ENCODE measurements around the gene TMEM272. TPM values are rescaled to one million over a fixed set of nuclear protein-coding genes. Genes with fewer than 3 reads are reported as not detected.

The TMEM272 gene
- total RNA-seq, 4 donors from 2014 or later, result not detected

DNA sequence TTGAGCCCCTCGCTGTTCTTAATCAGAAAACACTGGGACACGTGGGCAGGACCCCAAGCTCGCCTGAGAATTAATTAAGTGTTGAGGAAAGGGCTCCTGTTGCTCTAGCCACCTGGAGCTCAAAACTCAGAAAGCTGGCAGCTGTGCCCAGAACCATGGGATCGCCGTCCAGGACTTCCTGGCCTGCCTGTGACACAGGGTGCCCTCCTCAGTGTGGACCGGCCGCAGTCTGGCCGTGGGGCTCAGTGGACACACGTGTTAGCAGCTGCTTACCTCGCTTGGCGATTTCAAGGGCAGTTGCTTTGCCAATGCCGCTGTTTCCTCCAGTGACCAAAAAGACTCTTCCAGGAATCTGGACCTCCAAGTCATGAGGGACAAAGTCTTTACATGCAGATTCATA, 45.7 kb downstream of the TMEM272 start:
- Histone ChIP-seq H3K27ac (replicated peaks in 1 of 4) (no peak overlapping the region), H3K36me3 (peaks cover 0 to 46% (median 13%) of the 10 kb centered on the region in 4 donors), H3K27me3 (no peaks in the 10 kb centered on the region), H3K4me1 (peaks cover 30 to 38% (median 37%) of the 10 kb centered on the region in 4 donors), H3K9me3 (no peaks in the 10 kb centered on the region), H3K4me3 (no peak overlapping the region)
- intact Hi-C loops (cut with DNase I), result loop anchor here (5.0 kb wide), 1 partner anchor 212 kb away; no protein-coding TSS in a partner anchor
- 93% methylated on average over 6 of the region's 12 CpGs for WGBS
- TF ChIP-seq POLR2AphosphoS5 (IDR thresholded peaks at IDR 0.05) (no peak), POLR2A (IDR thresholded peaks at IDR 0.05; ENCODE audit: low read depth) (no peak), EP300 (IDR thresholded peaks at IDR 0.05) (no peak)
- TF ChIP-seq, protein P1, sequence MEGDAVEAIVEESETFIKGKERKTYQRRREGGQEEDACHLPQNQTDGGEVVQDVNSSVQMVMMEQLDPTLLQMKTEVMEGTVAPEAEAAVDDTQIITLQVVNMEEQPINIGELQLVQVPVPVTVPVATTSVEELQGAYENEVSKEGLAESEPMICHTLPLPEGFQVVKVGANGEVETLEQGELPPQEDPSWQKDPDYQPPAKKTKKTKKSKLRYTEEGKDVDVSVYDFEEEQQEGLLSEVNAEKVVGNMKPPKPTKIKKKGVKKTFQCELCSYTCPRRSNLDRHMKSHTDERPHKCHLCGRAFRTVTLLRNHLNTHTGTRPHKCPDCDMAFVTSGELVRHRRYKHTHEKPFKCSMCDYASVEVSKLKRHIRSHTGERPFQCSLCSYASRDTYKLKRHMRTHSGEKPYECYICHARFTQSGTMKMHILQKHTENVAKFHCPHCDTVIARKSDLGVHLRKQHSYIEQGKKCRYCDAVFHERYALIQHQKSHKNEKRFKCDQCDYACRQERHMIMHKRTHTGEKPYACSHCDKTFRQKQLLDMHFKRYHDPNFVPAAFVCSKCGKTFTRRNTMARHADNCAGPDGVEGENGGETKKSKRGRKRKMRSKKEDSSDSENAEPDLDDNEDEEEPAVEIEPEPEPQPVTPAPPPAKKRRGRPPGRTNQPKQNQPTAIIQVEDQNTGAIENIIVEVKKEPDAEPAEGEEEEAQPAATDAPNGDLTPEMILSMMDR (IDR thresholded peaks at IDR 0.05), result no peak
- no peak for DNase-seq (ENCODE audit: extremely low spot score)

DNA sequence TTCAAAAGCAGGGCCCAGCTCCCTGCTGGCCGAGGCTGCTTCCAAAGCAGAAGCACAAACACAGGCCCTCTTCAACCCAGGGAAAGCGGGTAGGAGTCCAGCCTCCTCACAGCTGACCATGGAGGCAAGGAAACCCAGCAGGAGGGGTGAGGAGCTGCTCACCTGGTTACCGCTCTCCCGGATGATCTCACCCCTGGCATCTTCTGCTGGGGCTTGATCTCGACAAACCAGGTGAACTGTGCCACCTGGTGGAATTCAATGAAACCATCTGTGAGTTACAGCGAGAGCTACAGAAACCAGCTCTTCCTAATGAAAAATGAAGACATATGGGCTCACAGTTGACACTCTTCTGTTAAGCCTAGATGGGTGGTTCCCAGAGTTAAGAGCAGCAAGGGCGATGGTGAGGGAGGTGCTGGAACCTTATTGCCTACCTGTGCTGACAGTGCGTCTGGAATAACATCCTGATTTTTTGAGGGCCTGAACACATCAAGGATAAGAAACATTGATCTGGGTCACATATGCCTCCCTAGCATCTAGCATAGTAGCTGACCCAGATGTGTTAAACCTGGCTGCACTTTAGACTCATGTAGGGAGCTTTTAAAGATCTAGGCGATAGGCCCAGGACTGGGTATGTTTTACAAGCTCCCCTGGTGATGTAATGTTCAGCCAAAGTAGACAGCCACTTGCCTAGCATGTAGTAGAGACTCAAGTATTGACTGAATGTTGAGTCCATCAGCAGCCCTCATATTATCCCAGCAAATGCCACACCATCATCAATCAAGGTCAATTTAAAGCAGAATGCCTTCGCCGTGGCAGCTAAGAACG, 47.1 kb downstream of the TMEM272 start:
- WGBS, result 71% methylated on average over 12 of the region's 12 CpGs
- TF ChIP-seq POLR2A (IDR thresholded peaks at IDR 0.05; ENCODE audit: low read depth) (no peak), EP300 (IDR thresholded peaks at IDR 0.05) (no peak), POLR2AphosphoS5 (IDR thresholded peaks at IDR 0.05) (no peak)
- TF ChIP-seq, protein P1 (IDR thresholded peaks at IDR 0.05), result peak in 2 of 3 experiments; percentile 23 to 34
- H3K36me3 ChIP-seq, result peaks cover 0 to 46% (median 13%) of the 10 kb centered on the region in 4 donors
- intact Hi-C loops (cut with DNase I), result loop anchor here (5.0 kb wide), 1 partner anchor 211 kb away; no protein-coding TSS in a partner anchor
- no peak overlapping the region for H3K4me3 ChIP-seq
- no peaks in the 10 kb centered on the region for H3K27me3 ChIP-seq
- DNase-seq (ENCODE audit: extremely low spot score), result no peak
- no peak overlapping the region for H3K27ac ChIP-seq (replicated peaks in 1 of 4)
- H3K9me3 ChIP-seq, result no peaks in the 10 kb centered on the region
- H3K4me1 ChIP-seq, result peaks cover 25 to 43% (median 38%) of the 10 kb centered on the region in 4 donors

DNA sequence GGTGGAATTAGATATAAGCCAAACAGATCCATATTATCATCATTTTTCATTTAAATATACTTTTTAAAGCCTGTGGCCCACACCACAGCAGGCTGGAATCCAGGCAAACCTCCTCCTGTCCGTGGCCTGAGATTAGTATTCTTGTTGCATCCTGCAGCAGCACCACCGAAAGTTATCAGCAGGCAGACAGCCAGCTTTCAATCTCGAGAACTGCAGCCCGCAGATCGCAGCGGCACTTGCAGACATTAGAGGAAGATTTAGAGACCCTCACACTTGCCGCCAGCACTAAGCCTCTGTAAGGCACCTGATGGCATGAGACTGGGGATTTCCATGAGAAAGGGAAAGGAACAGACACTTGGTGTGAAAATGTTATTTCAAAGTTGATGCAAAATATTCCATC, 48.4 kb downstream of the TMEM272 start:
- H3K27ac ChIP-seq (replicated peaks in 1 of 4), result no peak overlapping the region
- H3K36me3 ChIP-seq, result peaks cover 0 to 46% (median 13%) of the 10 kb centered on the region in 4 donors
- H3K27me3 ChIP-seq, result no peaks in the 10 kb centered on the region
- intact Hi-C loops (cut with DNase I), result loop anchor here (5.0 kb wide), 1 partner anchor 209 kb away; no protein-coding TSS in a partner anchor
- WGBS, result 94% methylated on average over 7 of the region's 7 CpGs
- no peak for DNase-seq (ENCODE audit: extremely low spot score)
- peaks cover 12 to 29% (median 25%) of the 10 kb centered on the region in 4 donors for H3K4me1 ChIP-seq
- no peak overlapping the region for H3K4me3 ChIP-seq
- TF ChIP-seq EP300 (IDR thresholded peaks at IDR 0.05), result no peak
- TF ChIP-seq POLR2AphosphoS5 (IDR thresholded peaks at IDR 0.05), result no peak
- TF ChIP-seq POLR2A (IDR thresholded peaks at IDR 0.05; ENCODE audit: low read depth), result no peak
- TF ChIP-seq, protein P1 (IDR thresholded peaks at IDR 0.05), result no peak
- no peaks in the 10 kb centered on the region for H3K9me3 ChIP-seq

DNA sequence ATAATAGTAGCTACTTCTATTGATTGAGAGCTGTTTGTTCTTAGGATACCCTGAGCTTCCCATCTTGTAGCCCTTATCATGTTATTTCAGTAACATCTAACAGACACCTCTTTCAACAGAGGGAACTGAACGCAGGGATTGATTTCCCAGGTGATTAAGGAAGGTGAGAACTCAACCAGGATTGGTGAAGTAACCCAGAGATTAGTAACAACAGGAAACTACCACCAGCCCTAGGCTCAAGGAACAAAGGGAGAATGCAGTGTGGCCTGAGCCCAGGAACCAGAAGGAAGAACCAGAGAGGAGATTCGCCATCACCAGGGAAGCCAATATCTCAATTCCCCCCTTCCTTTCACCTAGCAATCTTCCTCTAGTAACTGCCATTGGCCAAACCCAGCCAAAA, 49.6 kb downstream of the TMEM272 start:
- Histone ChIP-seq H3K27ac (replicated peaks in 1 of 4) (no peak overlapping the region), H3K4me3 (no peak overlapping the region), H3K27me3 (no peaks in the 10 kb centered on the region), H3K4me1 (peaks cover under 1 to 18% (median 14%) of the 10 kb centered on the region in 4 donors), H3K9me3 (no peaks in the 10 kb centered on the region), H3K36me3 (peaks cover 0 to 46% (median 13%) of the 10 kb centered on the region in 4 donors)
- 97% methylated on average over 2 of the region's 2 CpGs for WGBS
- intact Hi-C loops (cut with DNase I), result loop anchor here (5.0 kb wide), 1 partner anchor 208 kb away; no protein-coding TSS in a partner anchor
- no peak for TF ChIP-seq POLR2AphosphoS5 (IDR thresholded peaks at IDR 0.05)
- DNase-seq (ENCODE audit: extremely low spot score), result no peak

DNA sequence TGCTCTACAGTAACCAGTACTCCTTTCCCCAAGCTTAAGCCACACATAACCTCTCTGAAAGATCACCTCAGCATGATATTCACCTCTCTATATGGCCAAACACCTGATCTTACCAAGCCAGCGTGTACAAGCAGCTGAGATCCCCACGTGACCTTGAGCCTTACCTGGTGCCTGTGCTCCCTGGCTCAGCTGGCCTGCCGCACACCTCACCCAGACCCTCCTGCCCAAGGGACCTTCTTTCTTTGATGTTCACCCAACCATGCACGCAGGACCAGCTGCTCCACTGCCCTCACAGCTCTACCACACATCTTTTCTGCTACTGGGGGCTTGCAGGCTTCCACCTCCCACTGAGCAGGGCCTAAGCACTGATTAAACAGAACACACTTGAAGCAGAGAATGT, 50.0 kb downstream of the TMEM272 start:
- peaks cover 0 to 14% (median 9%) of the 10 kb centered on the region in 4 donors for H3K4me1 ChIP-seq
- DNase-seq (ENCODE audit: extremely low spot score), result no peak
- TF ChIP-seq POLR2AphosphoS5 (IDR thresholded peaks at IDR 0.05) (no peak), POLR2A (IDR thresholded peaks at IDR 0.05; ENCODE audit: low read depth) (no peak), EP300 (IDR thresholded peaks at IDR 0.05) (no peak)
- TF ChIP-seq, protein P1 (IDR thresholded peaks at IDR 0.05), result no peak
- H3K36me3 ChIP-seq, result peaks cover 0 to 46% (median 13%) of the 10 kb centered on the region in 4 donors
- 97% methylated on average over 4 of the region's 4 CpGs for WGBS
- intact Hi-C loops (cut with DNase I), result loop anchor here (5.0 kb wide), 1 partner anchor 208 kb away; no protein-coding TSS in a partner anchor
- no peaks in the 10 kb centered on the region for H3K27me3 ChIP-seq
- H3K4me3 ChIP-seq, result no peak overlapping the region
- no peak overlapping the region for H3K27ac ChIP-seq (replicated peaks in 1 of 4)
- H3K9me3 ChIP-seq, result no peaks in the 10 kb centered on the region

Data from esophagus muscularis mucosa (tissue), 4 donors.